Measurements from ENCODE around the gene NKX2-1. TPM values are rescaled to one million over a fixed set of nuclear protein-coding genes. Genes with fewer than 3 reads are reported as not detected.

Gene NKX2-1
- total RNA-seq, 1 experiment from 2014 or later, result not detected

DNA sequence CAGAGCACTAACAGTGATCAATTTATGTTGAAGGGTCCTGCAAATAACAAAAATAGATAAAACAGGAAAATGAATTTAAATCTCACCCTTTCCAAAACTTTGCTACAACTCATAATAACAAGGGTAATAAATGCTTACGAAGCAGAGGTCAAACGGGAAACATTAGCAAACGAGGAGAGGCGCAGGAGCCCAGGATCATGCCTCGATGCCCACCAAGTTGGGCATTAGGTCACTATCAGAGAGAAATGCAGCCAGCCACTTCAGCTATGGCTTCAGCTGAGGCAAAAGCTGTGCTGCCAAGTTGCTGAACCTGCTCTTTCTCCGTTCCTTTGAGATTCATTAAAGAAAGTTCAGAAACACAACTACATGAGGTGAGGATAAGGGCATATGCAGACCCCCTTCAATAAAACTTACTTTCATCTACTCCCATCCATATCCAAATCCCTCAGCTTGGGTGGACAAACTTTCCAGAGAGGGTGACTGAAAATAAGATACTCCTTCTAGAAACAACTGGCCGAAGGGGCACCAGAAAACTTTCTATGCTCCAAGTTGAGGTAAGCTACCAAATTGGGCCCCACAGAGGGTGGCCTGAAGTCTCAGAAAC lies 7.9 kb downstream of the NKX2-1 start:
- Histone ChIP-seq H4K20me1 (ENCODE audit: low read length) (no peaks in the 10 kb centered on the region), H3K9me3 (ENCODE audit: low read length) (no peaks in the 10 kb centered on the region), H3K9me2 (replicated peaks; ENCODE audit: low read length) (no peaks in the 10 kb centered on the region), H3K27me3 (ENCODE audit: low read length) (peaks cover 73% of the 10 kb centered on the region), H3K9ac (ENCODE audit: low read length) (no peak overlapping the region), H2AFZ (ENCODE audit: low read length) (no peak overlapping the region), H3K4me3 (ENCODE audit: low read length) (no peak overlapping the region), H3K4me2 (ENCODE audit: low read length) (no peak overlapping the region), H3K36me3 (ENCODE audit: low read depth, low read length) (no peaks in the 10 kb centered on the region), H3K79me2 (ENCODE audit: low read length) (no peaks in the 10 kb centered on the region), H3F3A (ENCODE audit: low read length, unreplicated experiment) (no peaks in the 10 kb centered on the region), H3K27ac (ENCODE audit: low read length) (no peak overlapping the region), H3K4me1 (ENCODE audit: insufficient read depth, low read length) (no peaks in the 10 kb centered on the region)
- POLR2A ChIA-PET (ENCODE audit: unreplicated experiment), result no interaction called here
- CTCF ChIA-PET, result no interaction called here
- BruUV-seq (replicated peaks), result no TSS peak
- no peak for ATAC-seq
- TF ChIP-seq EZH2phosphoT487 (IDR thresholded peaks at IDR 0.05; ENCODE audit: borderline replicate concordance, low read length) (no peak), CTCF (conservative IDR thresholded peaks at IDR 0.05; ENCODE audit: low read depth, low read length) (no peak)
- intact Hi-C loops (cut with micrococcal nuclease), result no loop called here
- DNase-seq, result no peak

DNA sequence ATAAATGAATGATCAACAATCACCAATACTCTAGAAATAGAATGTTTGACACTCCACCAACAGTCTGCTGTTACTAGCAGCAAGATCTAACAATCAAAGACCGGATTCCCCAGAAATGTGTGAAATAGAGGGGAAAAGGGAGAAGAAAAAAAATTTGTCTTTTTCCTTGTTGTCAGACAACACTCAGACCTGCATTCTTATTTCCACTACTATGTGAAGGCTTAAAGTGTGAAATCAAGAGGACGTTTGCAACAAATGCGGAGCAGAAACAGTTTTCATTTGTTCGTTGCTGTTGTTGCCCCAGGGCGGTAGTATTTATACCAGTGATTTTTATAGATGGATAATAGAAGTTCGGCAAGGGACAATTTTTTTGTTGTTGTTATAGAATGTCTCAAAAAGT lies 9.2 kb downstream of the NKX2-1 start:
- DNase-seq (no peak), ATAC-seq (no peak)
- no peaks in the 10 kb centered on the region for H4K20me1 ChIP-seq (ENCODE audit: low read length)
- H3K36me3 ChIP-seq (ENCODE audit: low read depth, low read length), result no peaks in the 10 kb centered on the region
- H3K27me3 ChIP-seq (ENCODE audit: low read length), result peaks cover 83% of the 10 kb centered on the region
- no peaks in the 10 kb centered on the region for H3F3A ChIP-seq (ENCODE audit: low read length, unreplicated experiment)
- no peaks in the 10 kb centered on the region for H3K79me2 ChIP-seq (ENCODE audit: low read length)
- BruUV-seq (replicated peaks), result no TSS peak
- TF ChIP-seq EZH2 (IDR thresholded peaks at IDR 0.05; ENCODE audit: low read length, unreplicated experiment), result no peak
- TF ChIP-seq CTCF (conservative IDR thresholded peaks at IDR 0.05; ENCODE audit: low read depth, low read length), result no peak
- TF ChIP-seq EZH2phosphoT487 (IDR thresholded peaks at IDR 0.05; ENCODE audit: borderline replicate concordance, low read length), result no peak
- H3K9me2 ChIP-seq (replicated peaks; ENCODE audit: low read length), result no peaks in the 10 kb centered on the region
- intact Hi-C loops (cut with micrococcal nuclease), result no loop called here
- H3K9ac ChIP-seq (ENCODE audit: low read length), result no peak overlapping the region
- H3K9me3 ChIP-seq (ENCODE audit: low read length), result no peaks in the 10 kb centered on the region
- ChIA-PET CTCF (no interaction called here), POLR2A (ENCODE audit: unreplicated experiment) (no interaction called here)
- H3K4me1 ChIP-seq (ENCODE audit: insufficient read depth, low read length), result no peaks in the 10 kb centered on the region
- H3K4me2 ChIP-seq (ENCODE audit: low read length), result no peak overlapping the region
- H3K4me3 ChIP-seq (ENCODE audit: low read length), result no peak overlapping the region
- no peak overlapping the region for H3K27ac ChIP-seq (ENCODE audit: low read length)
- H2AFZ ChIP-seq (ENCODE audit: low read length), result no peak overlapping the region

- TF ChIP-seq EZH2 (IDR thresholded peaks at IDR 0.05; ENCODE audit: low read length, unreplicated experiment), result no peak
- TF ChIP-seq CTCF (conservative IDR thresholded peaks at IDR 0.05; ENCODE audit: low read depth, low read length), result no peak
- TF ChIP-seq EZH2phosphoT487 (IDR thresholded peaks at IDR 0.05; ENCODE audit: borderline replicate concordance, low read length), result no peak
- H3K4me2 ChIP-seq (ENCODE audit: low read length), result no peak overlapping the region
- H3K9me2 ChIP-seq (replicated peaks; ENCODE audit: low read length), result no peaks in the 10 kb centered on the region
- intact Hi-C loops (cut with micrococcal nuclease), result no loop called here
- H3K4me3 ChIP-seq (ENCODE audit: low read length), result no peak overlapping the region
- H3K27ac ChIP-seq (ENCODE audit: low read length), result no peak overlapping the region
- ChIA-PET POLR2A (ENCODE audit: unreplicated experiment) (no interaction called here), CTCF (no interaction called here)
- no peak overlapping the region for H3K9ac ChIP-seq (ENCODE audit: low read length)
- no peaks in the 10 kb centered on the region for H3K36me3 ChIP-seq (ENCODE audit: low read depth, low read length)
- no peaks in the 10 kb centered on the region for H3K9me3 ChIP-seq (ENCODE audit: low read length)
- no TSS peak for BruUV-seq (replicated peaks)
- H3K4me1 ChIP-seq (ENCODE audit: insufficient read depth, low read length), result no peaks in the 10 kb centered on the region
- H2AFZ ChIP-seq (ENCODE audit: low read length), result no peak overlapping the region
- DNase-seq (no peak), ATAC-seq (no peak)
- peaks cover 88% of the 10 kb centered on the region for H3K27me3 ChIP-seq (ENCODE audit: low read length)
- H3F3A ChIP-seq (ENCODE audit: low read length, unreplicated experiment), result no peaks in the 10 kb centered on the region
- no peaks in the 10 kb centered on the region for H4K20me1 ChIP-seq (ENCODE audit: low read length)
- no peaks in the 10 kb centered on the region for H3K79me2 ChIP-seq (ENCODE audit: low read length)
Measured at GRCh38 chr14:36510078-36510799, 9.8 kb downstream of the NKX2-1 start.

All from PC-3 (cell line).